ENCODE data around the gene MYH15. TPM values are rescaled to one million over a fixed set of nuclear protein-coding genes. Genes with fewer than 3 reads are reported as not detected.

Gene MYH15
- total RNA-seq, 4 donors from 2014 or later = not detected

- ATAC-seq (ENCODE audit: low FRiP score) = no peak
- DNase-seq (ENCODE audit: low spot score) = no peak
- no peak for TF ChIP-seq CTCF (IDR thresholded peaks at IDR 0.05)
Observed at GRCh38 chr3:108501535-108501934, 8.9 kb downstream of the MYH15 start.

- no peak for ATAC-seq (ENCODE audit: low FRiP score)
- TF ChIP-seq CTCF (IDR thresholded peaks at IDR 0.05) = no peak
- no peak for DNase-seq (ENCODE audit: low spot score)
Observed at GRCh38 chr3:108500728-108501127, 9.7 kb downstream of the MYH15 start.

- ATAC-seq (ENCODE audit: low FRiP score) = no peak
- no peak for TF ChIP-seq CTCF (IDR thresholded peaks at IDR 0.05)
- no peak for DNase-seq (ENCODE audit: low spot score)
Observed at GRCh38 chr3:108497271-108497670, 13.1 kb downstream of the MYH15 start.

GRCh38 chr3:108495717-108496116 lies 14.7 kb downstream of the MYH15 start:
- no peak for ATAC-seq (ENCODE audit: low FRiP score)
- no peak for TF ChIP-seq CTCF (IDR thresholded peaks at IDR 0.05)
- DNase-seq (ENCODE audit: low spot score) = no peak

- DNase-seq (ENCODE audit: low spot score) (no peak), ATAC-seq (ENCODE audit: low FRiP score) (no peak)
- TF ChIP-seq CTCF (IDR thresholded peaks at IDR 0.05) = no peak
Observed at GRCh38 chr3:108494906-108495531, 15.4 kb downstream of the MYH15 start.

- ATAC-seq (ENCODE audit: low FRiP score) (no peak), DNase-seq (ENCODE audit: low spot score) (no peak)
- TF ChIP-seq CTCF (IDR thresholded peaks at IDR 0.05) = no peak
Observed at GRCh38 chr3:108493862-108494261, 16.5 kb downstream of the MYH15 start.

- DNase-seq (ENCODE audit: low spot score) (no peak), ATAC-seq (ENCODE audit: low FRiP score) (no peak)
- TF ChIP-seq CTCF (IDR thresholded peaks at IDR 0.05) = no peak
Observed at GRCh38 chr3:108491456-108491855, 18.9 kb downstream of the MYH15 start.
